HepG2 (cell line): ENCODE results near the gene NCKAP1. TPM values are rescaled to one million over a fixed set of nuclear protein-coding genes. Genes with fewer than 3 reads are reported as not detected.

Experiments used
- CBX2 ChIP-seq, 2 experiments: fragments of 200-600 bp in 1 of 2; sonication (generic); formaldehyde crosslinking in 1 of 2; IDR thresholded peaks; 2 replicates each; pipeline versions ENCODE4 v1.7.0 to v1.8.1; 2018 to 2022; ENCODE audit warnings: low read depth in 2 of 2, low read length in 1 of 2, mild to moderate bottlenecking in 1 of 2, missing genetic modification reagents in 1 of 2
- ESRRA ChIP-seq: sonication (generic); formaldehyde crosslinking; IDR thresholded peaks from 2 replicates; pipeline ENCODE4 v1.5.1; 2020; ENCODE audit warnings: mild to moderate bottlenecking, low read depth, missing genetic modification reagents
- JUND ChIP-seq: sonication (generic); formaldehyde crosslinking; IDR thresholded peaks from 2 replicates; pipeline ENCODE4 v1.8.0; 2022; ENCODE audit warnings: mild to moderate bottlenecking, missing genetic modification reagents
- NFIC ChIP-seq: IDR thresholded peaks from 2 replicates; pipeline ENCODE4 v1.6.1; 2012; ENCODE audit warnings: mild to moderate bottlenecking, low read length, inconsistent platforms
- NR2F6 ChIP-seq, 2 experiments: IDR thresholded peaks; 2 replicates each; pipeline ENCODE4 v1.6.1; 2016; ENCODE audit warnings: antibody characterized with exemption in 1 of 2, mild to moderate bottlenecking in 1 of 2
- SALL2 ChIP-seq: sonication (generic); formaldehyde crosslinking; IDR thresholded peaks from 2 replicates; pipeline ENCODE4 v1.8.1; 2023; ENCODE audit warnings: mild to moderate bottlenecking, missing genetic modification reagents, inconsistent platforms
- ZFP36 ChIP-seq: fragments of 150-350 bp; IDR thresholded peaks from 2 replicates; pipeline ENCODE4 v1.6.1; 2018; ENCODE audit warnings: borderline replicate concordance, low read length, low read depth; ENCODE audit not compliant: partially characterized antibody
- ZNF160 ChIP-seq: sonication (generic); formaldehyde crosslinking; IDR thresholded peaks from 2 replicates; pipeline ENCODE4 v1.8.0; 2022; ENCODE audit warnings: mild to moderate bottlenecking, inconsistent platforms, missing genetic modification reagents
- ZNF17 ChIP-seq: sonication (generic); formaldehyde crosslinking; IDR thresholded peaks from 2 replicates; pipeline ENCODE4 v1.5.0; 2020; ENCODE audit warnings: mild to moderate bottlenecking, missing genetic modification reagents
- ZNF337 ChIP-seq: sonication (generic); formaldehyde crosslinking; IDR thresholded peaks from 2 replicates; pipeline ENCODE4 v1.5.1; 2020; ENCODE audit warnings: missing genetic modification reagents, low read depth, mild to moderate bottlenecking, borderline replicate concordance
- ZSCAN22 ChIP-seq: sonication (generic); formaldehyde crosslinking; IDR thresholded peaks from 2 replicates; pipeline ENCODE4 v1.4.0; 2020; ENCODE audit warnings: mild to moderate bottlenecking, missing genetic modification reagents
- polyA plus RNA-seq, 8 experiments: library from polyadenylated mRNA; depleted of rRNA in 3 of 8; stranded (reverse) in 7 of 8; unstranded in 1 of 8; fragments of >200 nt; fragmentation: Illumina TruSeq in 4 of 8; extraction: Trizol in 4 of 8; gene quantifications; 2 replicates each; pipeline versions ENCODE4 v1.2.1 to v1.2.3, GENCODE V29; 2011 to 2016; ENCODE audit warnings: low read depth in 4 of 8, missing spikeins in 1 of 8, mixed read lengths in 1 of 8; ENCODE audit not compliant: insufficient read depth in 1 of 8
- total RNA-seq, 5 experiments: library from RNA; depleted of rRNA; stranded (reverse); fragments of >200 nt; fragmentation: Illumina TruSeq; extraction: Trizol; gene quantifications; 2 replicates each; pipeline ENCODE4 v1.2.3, GENCODE V29; 2016; ENCODE audit warnings: low read depth in 1 of 5
- TF ChIP-seq, protein P1 (sequence below): IDR thresholded peaks from 2 replicates; pipeline ENCODE4 v1.4.0; 2020; ENCODE audit warnings: mild to moderate bottlenecking, missing genetic modification reagents

NCKAP1 gene
- total and polyA plus RNA-seq, 2 of the 13 experiments (the other 11 are each of a cell fraction or from before 2014, with no cell fraction given), result 72.1 to 96.3 TPM

DNA sequence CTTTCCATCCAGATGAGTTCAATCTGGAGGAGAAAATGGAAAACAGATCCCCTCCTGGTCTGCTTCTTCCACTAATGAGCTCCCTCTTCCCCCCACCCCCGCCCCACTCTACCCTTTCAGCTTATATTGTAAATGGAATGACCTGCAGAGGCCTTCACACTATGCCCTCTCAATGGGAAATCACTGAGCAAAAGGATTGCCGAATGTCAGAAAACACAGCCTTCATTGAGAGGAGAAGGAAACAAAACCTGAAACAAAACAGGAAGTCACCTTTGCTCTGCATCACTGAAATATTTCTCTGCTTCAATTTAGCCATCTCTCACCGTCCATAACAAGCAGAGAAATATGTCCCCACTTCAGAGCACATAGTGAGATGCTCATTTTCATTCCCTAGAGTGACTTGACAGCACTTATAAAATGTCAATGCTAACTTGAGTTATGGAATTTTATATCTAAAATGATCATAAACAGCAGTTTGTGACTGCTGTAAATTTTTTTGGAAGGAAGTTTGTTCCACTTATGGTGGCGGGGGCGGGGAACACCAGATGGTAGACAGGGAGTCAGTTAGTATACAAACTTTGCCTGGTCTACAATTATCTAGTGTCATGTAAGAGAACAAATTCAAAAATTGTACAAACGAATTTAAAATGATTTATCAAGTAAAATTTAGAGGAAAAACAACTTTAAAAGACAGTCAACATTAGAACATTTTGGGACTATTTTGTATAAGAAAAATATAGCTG, 170.0 kb downstream of the NCKAP1 start (continued):
- TF ChIP-seq JUND (no peak), ZNF337 (CRISPR knock-in tag) (no peak), SALL2 (no peak), ZNF160 (CRISPR knock-in tag) (no peak), ESRRA (CRISPR knock-in tag) (no peak), NFIC (peak; percentile 18; the same call in 1 of the 2 replicates), ZSCAN22 (no peak), CBX2 (IDR thresholded peaks at IDR 0.05; ENCODE audit: low read depth, low read length) (peak; percentile 49; the same call in 1 of the 2 replicates), CBX2 (CRISPR knock-in tag; IDR thresholded peaks at IDR 0.05; ENCODE audit: low read depth) (no peak; the same call in 1 of the 2 replicates), ZNF17 (CRISPR knock-in tag) (no peak), NR2F6 (IDR thresholded peaks at IDR 0.05) (0 out of 2 replicates have a peak, but pooled peaks have one; percentile 18), NR2F6 (CRISPR knock-in tag; IDR thresholded peaks at IDR 0.05) (peak; percentile 39; the same call in 1 of the 2 replicates), ZFP36 (no peak)
- TF ChIP-seq, protein P1, sequence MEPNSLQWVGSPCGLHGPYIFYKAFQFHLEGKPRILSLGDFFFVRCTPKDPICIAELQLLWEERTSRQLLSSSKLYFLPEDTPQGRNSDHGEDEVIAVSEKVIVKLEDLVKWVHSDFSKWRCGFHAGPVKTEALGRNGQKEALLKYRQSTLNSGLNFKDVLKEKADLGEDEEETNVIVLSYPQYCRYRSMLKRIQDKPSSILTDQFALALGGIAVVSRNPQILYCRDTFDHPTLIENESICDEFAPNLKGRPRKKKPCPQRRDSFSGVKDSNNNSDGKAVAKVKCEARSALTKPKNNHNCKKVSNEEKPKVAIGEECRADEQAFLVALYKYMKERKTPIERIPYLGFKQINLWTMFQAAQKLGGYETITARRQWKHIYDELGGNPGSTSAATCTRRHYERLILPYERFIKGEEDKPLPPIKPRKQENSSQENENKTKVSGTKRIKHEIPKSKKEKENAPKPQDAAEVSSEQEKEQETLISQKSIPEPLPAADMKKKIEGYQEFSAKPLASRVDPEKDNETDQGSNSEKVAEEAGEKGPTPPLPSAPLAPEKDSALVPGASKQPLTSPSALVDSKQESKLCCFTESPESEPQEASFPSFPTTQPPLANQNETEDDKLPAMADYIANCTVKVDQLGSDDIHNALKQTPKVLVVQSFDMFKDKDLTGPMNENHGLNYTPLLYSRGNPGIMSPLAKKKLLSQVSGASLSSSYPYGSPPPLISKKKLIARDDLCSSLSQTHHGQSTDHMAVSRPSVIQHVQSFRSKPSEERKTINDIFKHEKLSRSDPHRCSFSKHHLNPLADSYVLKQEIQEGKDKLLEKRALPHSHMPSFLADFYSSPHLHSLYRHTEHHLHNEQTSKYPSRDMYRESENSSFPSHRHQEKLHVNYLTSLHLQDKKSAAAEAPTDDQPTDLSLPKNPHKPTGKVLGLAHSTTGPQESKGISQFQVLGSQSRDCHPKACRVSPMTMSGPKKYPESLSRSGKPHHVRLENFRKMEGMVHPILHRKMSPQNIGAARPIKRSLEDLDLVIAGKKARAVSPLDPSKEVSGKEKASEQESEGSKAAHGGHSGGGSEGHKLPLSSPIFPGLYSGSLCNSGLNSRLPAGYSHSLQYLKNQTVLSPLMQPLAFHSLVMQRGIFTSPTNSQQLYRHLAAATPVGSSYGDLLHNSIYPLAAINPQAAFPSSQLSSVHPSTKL (CRISPR knock-in tag), result 0 out of 2 replicates have a peak, but pooled peaks have one; percentile 12
